H1 (cell line): ENCODE data around the gene DPY19L1. TPM values are rescaled to one million over a fixed set of nuclear protein-coding genes. Genes with fewer than 3 reads are reported as not detected.

Source experiments
- CTCF ChIA-PET: fragments of 300-600 bp; sonication (Branson Sonifier 250); formaldehyde crosslinking; loops from one replicate; lab custom pipeline; 2021; ENCODE audit not compliant: partially characterized antibody; lab: Charles Lee
- POLR2A ChIA-PET: fragments of 300-600 bp; sonication (Branson Sonifier 250); formaldehyde crosslinking; loops from one replicate; lab custom pipeline; 2021; ENCODE audit warnings: inconsistent platforms; ENCODE audit not compliant: partially characterized antibody; lab: Charles Lee
- DNase-seq, 2 experiments: peaks; one replicate each; pipeline versions ENCODE4 v3.0.0 to v3.0.0-alpha.2; 2010 to 2022; ENCODE audit warnings: low spot score in 2 of 2, low read depth in 1 of 2, mixed read lengths in 1 of 2
- FAIRE-seq: peaks from 2 replicates; lab custom pipeline; 2011; peaks lifted over from hg19 to GRCh38; lab: Jason Lieb, UNC
- H2AFZ ChIP-seq: 2 replicates; pipeline ENCODE4 v1.8.1; 2012; ENCODE audit warnings: low read length, inconsistent platforms
- H2AK5ac ChIP-seq: 2 replicates; pipeline ENCODE4 v1.6.1; 2013; ENCODE audit warnings: low read depth, low read length
- H2BK120ac ChIP-seq: replicated peaks from 2 replicates; pipeline ENCODE3; 2013; ENCODE audit warnings: low read depth, low read length, inconsistent platforms
- H2BK12ac ChIP-seq: 2 replicates; pipeline ENCODE4 v1.6.1; 2013; ENCODE audit warnings: low read depth, low read length
- H2BK15ac ChIP-seq: 2 replicates; pipeline ENCODE4 v1.6.1; 2013; ENCODE audit warnings: low read length
- H2BK20ac ChIP-seq: 2 replicates; pipeline ENCODE4 v1.6.1; 2013; ENCODE audit warnings: low read length
- H2BK5ac ChIP-seq: 2 replicates; pipeline ENCODE4 v1.6.1; 2013; ENCODE audit warnings: low read depth, low read length
- H3K14ac ChIP-seq: 2 replicates; pipeline ENCODE4 v1.6.1; 2013; ENCODE audit warnings: inconsistent platforms; ENCODE audit not compliant: insufficient read length
- H3K18ac ChIP-seq: 2 replicates; pipeline ENCODE4 v1.6.1; 2013; ENCODE audit warnings: low read length; ENCODE audit errors: extremely low read depth
- H3K23ac ChIP-seq: 2 replicates; pipeline ENCODE4 v1.6.1; 2013; ENCODE audit warnings: inconsistent platforms; ENCODE audit not compliant: insufficient read length
- H3K23me2 ChIP-seq: 2 replicates; pipeline ENCODE4 v1.6.1; 2013; ENCODE audit warnings: low read depth, low read length
- H3K27ac ChIP-seq: 2 replicates; pipeline ENCODE4 v1.6.1; 2011; ENCODE audit warnings: low read depth, low read length, inconsistent platforms
- H3K27me3 ChIP-seq, 4 experiments: replicated peaks in 1 of 4; 1 replicate in 1 of 4; 2 replicates in 3 of 4; pipeline versions ENCODE4 v1.6.1 to v1.8.1; 2011 to 2013; ENCODE audit warnings: low read length in 3 of 4, mild to moderate bottlenecking in 3 of 4, inconsistent platforms in 2 of 4, mixed read lengths in 2 of 4, moderate library complexity in 1 of 4; ENCODE audit not compliant: control insufficient read depth in 3 of 4, insufficient read depth in 3 of 4; ENCODE audit errors: extremely low read depth in 1 of 4
- H3K36me3 ChIP-seq, 4 experiments: 2 replicates each; pipeline versions ENCODE4 v1.6.1 to v1.8.1; 2011 to 2013; ENCODE audit warnings: mild to moderate bottlenecking in 4 of 4, low read length in 3 of 4, moderate library complexity in 2 of 4, control low read depth in 1 of 4, inconsistent platforms in 1 of 4; ENCODE audit not compliant: insufficient read depth in 4 of 4, control insufficient read depth in 2 of 4
- H3K4ac ChIP-seq: replicated peaks from 2 replicates; pipeline ENCODE3; 2013; ENCODE audit warnings: low read length, low read depth, mixed read lengths, inconsistent platforms; ENCODE audit not compliant: insufficient read length
- H3K4me1 ChIP-seq, 4 experiments: replicated peaks in 1 of 4; 1 replicate in 1 of 4; 2 replicates in 3 of 4; pipeline versions ENCODE4 v1.6.1 to v1.8.1; 2011 to 2013; ENCODE audit warnings: low read length in 3 of 4, inconsistent platforms in 2 of 4, mixed read lengths in 1 of 4; ENCODE audit not compliant: insufficient read depth in 4 of 4, control insufficient read depth in 3 of 4
- H3K4me2 ChIP-seq, 2 experiments: 2 replicates each; pipeline versions ENCODE4 v1.6.1 to v1.8.1; 2011 to 2013; ENCODE audit warnings: low read depth in 2 of 2, low read length in 2 of 2, control low read depth in 1 of 2, inconsistent platforms in 1 of 2, mild to moderate bottlenecking in 1 of 2; ENCODE audit not compliant: insufficient read depth in 1 of 2
- H3K4me3 ChIP-seq, 4 experiments: fragments of 200-600, 300-600 bp in 1 of 4; sonication (generic), shearing (Covaris generic), sonication (Bioruptor Twin) in 1 of 4; 2 replicates each; pipeline versions ENCODE4 v1.5.1 to v1.8.1; 2011 to 2016; ENCODE audit warnings: low read length in 4 of 4, low read depth in 3 of 4, control low read depth in 2 of 4, inconsistent platforms in 2 of 4, mild to moderate bottlenecking in 2 of 4, mixed read lengths in 1 of 4, moderate library complexity in 1 of 4; ENCODE audit not compliant: insufficient read depth in 2 of 4; ENCODE audit errors: extremely low read depth in 1 of 4
- H3K56ac ChIP-seq: replicated peaks from 2 replicates; pipeline ENCODE3; 2013; ENCODE audit warnings: low read depth, mild to moderate bottlenecking, mixed read lengths, low read length, inconsistent platforms; ENCODE audit not compliant: insufficient read length
- H3K79me1 ChIP-seq: 2 replicates; pipeline ENCODE4 v1.6.1; 2013; ENCODE audit warnings: low read depth, low read length, control low read depth
- H3K79me2 ChIP-seq, 2 experiments: 2 replicates each; pipeline versions ENCODE4 v1.6.1 to v1.8.1; 2012 to 2013; ENCODE audit warnings: low read length in 2 of 2, mild to moderate bottlenecking in 2 of 2, inconsistent platforms in 1 of 2; ENCODE audit not compliant: insufficient read depth in 2 of 2, control insufficient read depth in 1 of 2
- H3K9ac ChIP-seq, 4 experiments: replicated peaks in 1 of 4; 1 replicate in 1 of 4; 2 replicates in 3 of 4; pipeline versions ENCODE4 v1.6.1 to v1.8.1; 2011 to 2013; ENCODE audit warnings: low read depth in 3 of 4, low read length in 3 of 4, control low read depth in 2 of 4, mild to moderate bottlenecking in 2 of 4, moderate library complexity in 2 of 4, inconsistent platforms in 1 of 4; ENCODE audit errors: extremely low read depth in 1 of 4
- H3K9me3 ChIP-seq, 2 experiments: 2 replicates each; pipeline versions ENCODE4 v1.6.1 to v1.8.1; 2012 to 2013; ENCODE audit warnings: mild to moderate bottlenecking in 2 of 2, moderate library complexity in 2 of 2, control low read depth in 1 of 2, inconsistent platforms in 1 of 2, low read depth in 1 of 2, low read length in 1 of 2, mixed read lengths in 1 of 2; ENCODE audit not compliant: insufficient read depth in 2 of 2
- H4K20me1 ChIP-seq, 2 experiments: replicated peaks in 1 of 2; 2 replicates each; pipeline versions ENCODE3 to v1.8.1; 2011 to 2013; ENCODE audit warnings: inconsistent platforms in 2 of 2, low read length in 2 of 2, mild to moderate bottlenecking in 1 of 2; ENCODE audit not compliant: insufficient read depth in 2 of 2, control insufficient read depth in 1 of 2
- H4K5ac ChIP-seq: 2 replicates; pipeline ENCODE4 v1.6.1; 2013; ENCODE audit warnings: low read length, low read depth, mixed read lengths, inconsistent platforms; ENCODE audit not compliant: insufficient read length
- H4K8ac ChIP-seq: 2 replicates; pipeline ENCODE4 v1.8.0; 2013; ENCODE audit warnings: mild to moderate bottlenecking, moderate library complexity, low read length, inconsistent platforms; ENCODE audit not compliant: insufficient read depth; ENCODE audit errors: extremely low read depth
- H4K91ac ChIP-seq: replicated peaks from 2 replicates; pipeline ENCODE3; 2013; ENCODE audit warnings: low read length, mixed read lengths, inconsistent platforms; ENCODE audit not compliant: insufficient read length
- E2F6 ChIP-seq: IDR thresholded peaks from 2 replicates; pipeline ENCODE4 v1.6.1; 2012; ENCODE audit warnings: inconsistent platforms
- WGBS, 2 experiments: shearing (Covaris generic) in 1 of 2; methylation state at CpG; one replicate each; pipeline versions ENCODE4 v1.1.6 to v1.1.7; 2013 to 2015; ENCODE audit warnings: low lambda C conversion rate in 2 of 2, mixed read lengths in 2 of 2, inconsistent platforms in 1 of 2, low coverage in 1 of 2, missing lambda C conversion rate in 1 of 2; ENCODE audit not compliant: insufficient replicate concordance in 2 of 2, insufficient coverage in 1 of 2, insufficient read length in 1 of 2; ENCODE audit errors: extremely low coverage in 1 of 2, missing lambda C conversion rate in 1 of 2; 5-methylcytosine and 5-hydroxymethylcytosine counted together
- polyA plus RNA-seq, 7 experiments: library from polyadenylated mRNA; depleted of rRNA in 3 of 7; stranded (reverse) in 5 of 7; unstranded in 2 of 7; fragments of >200 nt in 5 of 7; fragments of 200-250 nt in 2 of 7; gene quantifications; 1 replicate in 5 of 7; 2 replicates in 1 of 7; 4 replicates in 1 of 7; pipeline versions ENCODE4 v1.2.1 to v1.2.3, GENCODE V29; 2011 to 2013; ENCODE audit warnings: missing spikeins in 2 of 7, mixed read lengths in 2 of 7
- total RNA-seq: library from RNA; stranded (reverse); fragmentation: NEBNext Ultra II Directional; extraction: Animal tissue kit (Norgen Biotek cat#: 25700); gene quantifications from 2 replicates; pipeline ENCODE4 v1.2.1, GENCODE V29; 2021

Gene DPY19L1
- total and polyA plus RNA-seq, 2 of the 8 experiments (the other 6 are each of a cell fraction or from before 2014, with no cell fraction given) = 14.1 to 23.3 TPM

- H2BK12ac ChIP-seq = no peak overlapping the region
- POLR2A ChIA-PET = no interaction called here
- H4K8ac ChIP-seq = no peak overlapping the region
- H3K4ac ChIP-seq = no peak overlapping the region
- WGBS, 2 experiments = 94% methylated on average over 1 of the region's 1 CpG; no CpG with 5 or more reads in 1 of the 2 experiments
- no peaks in the 10 kb centered on the region for H3K27me3 ChIP-seq
- no peak overlapping the region for H3K4me3 ChIP-seq
- no peak for TF ChIP-seq E2F6
- TF ChIP-seq, all 59 proteins: peak for 0
- Histone ChIP-seq H3K56ac (no peak overlapping the region), H3K79me1 (no peaks in the 10 kb centered on the region), H2BK120ac (no peak overlapping the region), H4K5ac (no peak overlapping the region), H4K20me1 (no peaks in the 10 kb centered on the region), H2AFZ (no peak overlapping the region), H3K4me1 (no peaks in the 10 kb centered on the region), H3K23me2 (no peaks in the 10 kb centered on the region), H3K14ac (no peak overlapping the region), H3K18ac (no peak overlapping the region), H3K9ac (no peak overlapping the region), H4K91ac (no peak overlapping the region), H3K36me3 (peaks cover 0 to under 1% (median 0%) of the 10 kb centered on the region in 4 experiments; a peak in 1 of 8 replicates), H2BK15ac (no peak overlapping the region), H3K23ac (no peak overlapping the region), H2AK5ac (no peak overlapping the region), H2BK20ac (no peak overlapping the region), H3K9me3 (peaks cover 12 to 14% of the 10 kb centered on the region in 2 experiments), H2BK5ac (no peak overlapping the region), H3K27ac (no peak overlapping the region), H3K79me2 (no peaks in the 10 kb centered on the region), H3K4me2 (no peak overlapping the region)
- DNase-seq (no peak), FAIRE-seq (no peak)
- CTCF ChIA-PET = interaction anchor here (0.9 to 1.5 kb wide), 3 partner anchors 8 to 218 kb away, joined by 3 to 11 read pairs (median 4); no protein-coding TSS in a partner anchor
These were observed 147.3 kb downstream of the DPY19L1 start for GRCh38 chr7:34889951-34890350.
